HFF-Myc (cell line): ENCODE data around the gene ARHGEF9.

Source experiments
- DNase-seq: peaks from one replicate; pipeline ENCODE4 v3.0.0-alpha.2; 2011; ENCODE audit warnings: low read depth; ENCODE audit errors: extremely low read depth
- H3K4me3 ChIP-seq: replicated peaks from 2 replicates; pipeline ENCODE4 v1.5.1; 2011; ENCODE audit warnings: low read depth, mild to moderate bottlenecking, control low read depth, low read length
- TF ChIP-seq, protein P1 (sequence below): IDR thresholded peaks from 2 replicates; pipeline ENCODE4 v1.5.1; 2012; ENCODE audit warnings: mild to moderate bottlenecking, low read depth, low read length, control low read depth; ENCODE audit errors: missing control alignments

ARHGEF9 gene

GRCh38 chrX:63738696-63739095, 46.3 kb downstream of the ARHGEF9 start:
- DNase-seq, result no peak
- TF ChIP-seq, protein P1, sequence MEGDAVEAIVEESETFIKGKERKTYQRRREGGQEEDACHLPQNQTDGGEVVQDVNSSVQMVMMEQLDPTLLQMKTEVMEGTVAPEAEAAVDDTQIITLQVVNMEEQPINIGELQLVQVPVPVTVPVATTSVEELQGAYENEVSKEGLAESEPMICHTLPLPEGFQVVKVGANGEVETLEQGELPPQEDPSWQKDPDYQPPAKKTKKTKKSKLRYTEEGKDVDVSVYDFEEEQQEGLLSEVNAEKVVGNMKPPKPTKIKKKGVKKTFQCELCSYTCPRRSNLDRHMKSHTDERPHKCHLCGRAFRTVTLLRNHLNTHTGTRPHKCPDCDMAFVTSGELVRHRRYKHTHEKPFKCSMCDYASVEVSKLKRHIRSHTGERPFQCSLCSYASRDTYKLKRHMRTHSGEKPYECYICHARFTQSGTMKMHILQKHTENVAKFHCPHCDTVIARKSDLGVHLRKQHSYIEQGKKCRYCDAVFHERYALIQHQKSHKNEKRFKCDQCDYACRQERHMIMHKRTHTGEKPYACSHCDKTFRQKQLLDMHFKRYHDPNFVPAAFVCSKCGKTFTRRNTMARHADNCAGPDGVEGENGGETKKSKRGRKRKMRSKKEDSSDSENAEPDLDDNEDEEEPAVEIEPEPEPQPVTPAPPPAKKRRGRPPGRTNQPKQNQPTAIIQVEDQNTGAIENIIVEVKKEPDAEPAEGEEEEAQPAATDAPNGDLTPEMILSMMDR, result no peak
- no peak overlapping the region for H3K4me3 ChIP-seq

DNA sequence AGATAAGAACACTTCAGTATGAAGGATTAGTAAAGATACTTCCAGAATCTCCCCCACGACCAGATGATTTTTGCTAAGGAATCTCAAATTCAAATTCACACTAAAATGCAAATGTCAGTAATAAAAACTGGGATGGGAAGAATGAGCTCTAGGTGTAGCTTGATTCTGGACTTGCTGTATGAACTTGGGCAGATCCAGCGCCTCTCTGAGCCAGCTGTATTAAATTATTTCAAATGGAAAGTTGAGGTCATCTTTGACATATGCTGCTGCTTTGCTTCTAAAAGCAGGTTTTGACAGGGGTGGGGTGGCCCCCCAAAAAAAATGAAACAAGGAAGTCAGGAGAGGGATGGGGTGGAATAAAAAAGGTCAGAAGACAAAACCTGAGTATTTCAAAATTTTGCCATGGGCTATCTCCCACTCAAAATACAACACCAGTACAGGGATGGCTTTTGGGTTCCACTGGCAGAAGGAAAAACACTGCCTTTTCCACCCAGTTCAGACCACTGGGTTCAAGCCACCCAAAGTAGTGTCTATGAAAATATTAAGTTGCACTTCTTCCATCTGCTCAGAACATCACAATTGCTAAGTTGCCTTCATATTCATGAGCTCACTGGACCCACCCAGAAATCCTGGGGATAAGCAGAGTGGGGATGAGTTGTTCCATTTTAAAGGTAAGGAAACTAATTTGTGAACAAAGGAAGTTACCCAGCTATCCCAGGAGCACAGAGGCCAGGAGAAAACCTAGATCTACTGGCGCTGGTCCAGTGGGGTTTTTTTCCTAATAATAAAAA, 47.7 kb downstream of the ARHGEF9 start:
- no peak for DNase-seq
- TF ChIP-seq, protein P1, result no peak
- no peak overlapping the region for H3K4me3 ChIP-seq

GRCh38 chrX:63735882-63736281, 49.1 kb downstream of the ARHGEF9 start:
- no peak overlapping the region for H3K4me3 ChIP-seq
- TF ChIP-seq, protein P1, result no peak
- no peak for DNase-seq

DNA sequence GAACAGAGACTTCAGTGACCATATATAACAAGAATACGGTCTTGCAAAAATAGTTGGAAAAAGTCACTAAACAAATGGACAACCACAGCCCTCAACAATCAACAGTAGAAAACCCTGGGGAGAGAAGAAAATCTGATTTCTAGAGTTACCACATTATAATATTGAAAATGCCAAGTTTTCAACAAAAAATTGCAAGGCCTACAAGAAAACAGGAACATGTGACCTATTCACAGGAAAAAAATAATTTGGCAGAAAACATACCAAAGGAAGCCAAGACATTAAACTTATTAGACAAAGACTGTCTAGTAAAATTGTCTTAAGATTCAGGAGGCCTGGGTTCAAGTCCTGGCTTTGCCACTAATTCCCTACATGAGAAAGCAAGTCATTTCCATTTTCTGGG, 64.7 kb downstream of the ARHGEF9 start:
- TF ChIP-seq, protein P1, result no peak
- no peak for DNase-seq
- H3K4me3 ChIP-seq, result no peak overlapping the region

- TF ChIP-seq, protein P1, result no peak
- no peak overlapping the region for H3K4me3 ChIP-seq
- DNase-seq, result no peak
These were observed 65.4 kb downstream of the ARHGEF9 start for GRCh38 chrX:63719633-63720032.

DNA sequence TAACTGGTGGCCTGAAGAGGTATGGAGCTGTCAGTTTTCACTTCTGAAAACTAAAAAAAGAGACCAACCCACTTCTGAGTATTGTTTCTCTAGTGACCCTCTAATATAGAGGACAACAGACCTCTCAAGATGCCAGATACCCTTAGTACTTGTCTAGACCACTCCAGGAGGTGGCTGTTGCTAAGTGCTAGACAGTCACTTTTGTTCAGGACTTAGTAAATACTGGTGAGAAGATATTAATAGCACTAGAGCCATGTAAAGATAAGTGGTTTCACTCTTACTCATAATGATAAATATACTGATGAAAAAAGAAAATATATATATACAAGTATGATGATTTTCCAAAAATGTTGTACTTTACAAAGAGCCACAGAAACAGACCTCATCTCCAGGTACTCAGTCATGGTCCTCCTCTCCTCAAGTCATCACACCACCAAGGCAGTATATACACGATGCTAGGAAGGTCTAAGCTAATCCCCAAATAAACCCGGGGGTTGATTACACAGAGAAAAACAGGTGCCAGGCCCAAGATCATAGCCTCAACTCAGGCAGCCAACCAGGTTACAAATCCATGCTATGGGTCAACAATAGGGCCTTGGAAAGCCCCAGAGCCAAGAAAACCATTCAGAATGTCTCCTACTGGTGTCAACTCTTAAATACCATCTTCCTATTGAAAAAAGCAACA, 66.9 kb downstream of the ARHGEF9 start:
- no peak for DNase-seq
- no peak overlapping the region for H3K4me3 ChIP-seq
- TF ChIP-seq, protein P1, result no peak
